Stomach smooth muscle (tissue), 2 donors: ENCODE results near the gene IFT88.

Source experiments
- H3K27ac ChIP-seq: one replicate; pipeline ENCODE4 v1.7.0; 2013; ENCODE audit warnings: mild to moderate bottlenecking, low read length, inconsistent platforms
- H3K27me3 ChIP-seq, 2 donors: one replicate each; pipeline ENCODE4 v1.7.0; 2013; ENCODE audit warnings: low read length in 2 of 2; ENCODE audit not compliant: insufficient read depth in 2 of 2, control insufficient read depth in 1 of 2
- H3K36me3 ChIP-seq, 2 donors: one replicate each; pipeline ENCODE4 v1.7.0; 2013; ENCODE audit warnings: low read length in 2 of 2; ENCODE audit not compliant: control insufficient read depth in 2 of 2, insufficient read depth in 2 of 2
- H3K4me1 ChIP-seq: one replicate; pipeline ENCODE4 v1.7.0; 2013; ENCODE audit warnings: low read length; ENCODE audit not compliant: control insufficient read depth, insufficient read depth
- H3K4me3 ChIP-seq, 2 donors: one replicate each; pipeline ENCODE4 v1.7.0; 2013; ENCODE audit warnings: low read length in 2 of 2
- H3K9ac ChIP-seq, 2 donors: one replicate each; pipeline ENCODE4 v1.7.0; 2013; ENCODE audit warnings: low read length in 2 of 2, mild to moderate bottlenecking in 1 of 2
- H3K9me3 ChIP-seq, 2 donors: one replicate each; pipeline ENCODE4 v1.7.0; 2013; ENCODE audit warnings: low read length in 2 of 2; ENCODE audit not compliant: control insufficient read depth in 2 of 2
- donor health status: healthy.
- donor health status: Pancreatic carcinoma.

IFT88 gene

DNA sequence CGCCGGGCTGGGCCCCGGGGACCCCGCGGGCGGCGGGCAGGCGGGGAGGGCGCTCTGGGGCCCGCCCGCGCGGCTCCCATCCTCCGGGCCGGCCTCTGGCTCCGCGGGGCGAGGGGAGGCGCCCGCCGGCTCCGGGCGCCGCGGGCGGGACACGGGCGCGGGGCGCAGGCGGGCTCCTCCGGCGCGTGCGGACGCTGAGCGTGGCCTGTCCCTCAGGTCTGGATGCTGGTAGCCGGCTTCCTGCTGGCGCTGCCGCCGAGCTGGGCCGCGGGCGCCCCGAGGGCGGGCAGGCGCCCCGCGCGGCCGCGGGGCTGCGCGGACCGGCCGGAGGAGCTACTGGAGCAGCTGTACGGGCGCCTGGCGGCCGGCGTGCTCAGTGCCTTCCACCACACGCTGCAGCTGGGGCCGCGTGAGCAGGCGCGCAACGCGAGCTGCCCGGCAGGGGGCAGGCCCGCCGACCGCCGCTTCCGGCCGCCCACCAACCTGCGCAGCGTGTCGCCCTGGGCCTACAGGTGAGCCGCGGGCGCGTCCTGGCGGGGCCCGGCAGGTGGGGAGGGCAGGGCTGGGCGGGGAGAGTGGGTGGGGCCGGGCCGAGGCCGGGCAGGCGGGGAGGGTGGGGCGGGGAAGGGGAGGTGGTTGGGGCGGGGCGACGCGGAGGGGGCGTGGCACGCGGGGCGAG, 137.0 kb downstream of the IFT88 start:
- Histone ChIP-seq H3K9me3 (no peaks in the 10 kb centered on the region), H3K27ac (no peak overlapping the region), H3K4me1 (peaks cover 13% of the 10 kb centered on the region), H3K9ac (no peak overlapping the region), H3K27me3 (no peaks in the 10 kb centered on the region), H3K36me3 (no peaks in the 10 kb centered on the region), H3K4me3 (peak overlapping the region in 1 of 2 donors; percentile 62)

DNA sequence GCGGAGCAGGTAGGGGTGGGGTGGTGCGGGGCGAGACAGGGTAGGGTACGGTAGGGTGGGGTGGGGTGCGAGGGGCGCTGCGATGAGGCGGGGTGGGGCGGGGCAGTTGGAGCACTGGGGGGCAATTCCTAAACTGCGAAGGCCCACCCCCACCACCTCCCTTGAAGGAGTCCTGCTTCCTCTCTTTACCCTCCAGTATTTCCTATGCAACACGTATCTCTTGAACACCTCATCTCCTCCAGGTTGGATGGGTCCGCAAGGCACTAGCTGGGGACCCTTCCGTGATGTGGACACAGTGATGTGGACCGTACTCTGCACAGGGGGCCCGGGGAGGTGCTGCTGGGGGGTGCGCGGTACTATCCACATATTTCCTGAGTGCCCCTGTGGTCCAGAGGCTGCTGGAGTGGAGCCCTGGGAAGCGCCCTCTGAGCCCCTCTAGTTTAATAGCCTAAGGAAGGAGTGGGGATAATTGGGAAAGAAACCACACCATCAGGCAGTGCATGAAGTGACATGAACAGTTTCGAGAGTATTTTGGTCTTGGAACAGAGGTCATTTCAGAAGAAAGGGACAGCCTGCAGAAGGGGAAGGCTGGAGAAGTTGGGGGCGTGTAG, 137.6 kb downstream of the IFT88 start:
- Histone ChIP-seq H3K4me1 (peaks cover 20% of the 10 kb centered on the region), H3K4me3 (peak overlapping the region in 1 of 2 donors; percentile 55), H3K27ac (no peak overlapping the region), H3K36me3 (no peaks in the 10 kb centered on the region), H3K9ac (no peak overlapping the region), H3K27me3 (no peaks in the 10 kb centered on the region), H3K9me3 (no peaks in the 10 kb centered on the region)

DNA sequence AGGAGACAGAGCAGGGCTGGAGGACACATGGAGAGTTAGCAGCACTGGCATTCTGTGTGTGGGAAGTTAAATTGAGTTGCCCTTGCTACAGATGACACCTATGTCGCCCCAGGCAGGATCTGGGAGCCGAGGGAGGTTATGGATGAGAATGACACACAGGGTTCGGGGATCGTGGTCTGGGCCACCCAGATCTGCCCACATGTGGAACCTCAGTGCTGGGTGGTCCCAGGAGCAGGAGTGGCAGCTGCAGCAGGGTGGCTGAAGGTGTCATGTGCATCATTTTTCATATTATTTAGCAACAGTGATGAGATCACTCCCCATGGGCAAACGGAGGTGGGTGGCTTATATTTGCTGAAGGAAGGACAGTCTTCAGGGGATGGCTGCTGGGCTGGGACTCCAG, 139.7 kb downstream of the IFT88 start:
- Histone ChIP-seq H3K4me3 (no peak overlapping the region), H3K27ac (no peak overlapping the region), H3K27me3 (no peaks in the 10 kb centered on the region), H3K9ac (no peak overlapping the region), H3K36me3 (no peaks in the 10 kb centered on the region), H3K9me3 (no peaks in the 10 kb centered on the region), H3K4me1 (peaks cover 22% of the 10 kb centered on the region)

DNA sequence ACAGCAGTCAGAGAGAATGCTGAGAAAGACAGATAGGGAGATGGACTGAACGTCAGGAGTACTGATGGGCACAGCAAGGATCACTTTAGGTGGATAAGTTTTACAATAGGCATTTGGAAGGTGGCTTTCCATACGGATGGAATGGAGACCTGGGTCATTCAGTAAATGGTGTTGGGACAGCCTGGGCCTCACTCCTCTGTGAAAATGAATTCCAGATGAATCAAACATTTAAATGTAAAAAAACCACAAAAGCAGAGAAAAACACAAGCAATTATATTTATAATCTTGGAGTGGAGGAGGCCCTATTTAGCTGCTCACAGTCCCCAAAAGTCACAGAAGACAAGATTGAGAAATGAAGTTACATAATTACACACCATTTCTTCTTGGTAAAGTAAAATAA, 141.3 kb downstream of the IFT88 start:
- H3K27me3 ChIP-seq = no peaks in the 10 kb centered on the region
- peaks cover 18% of the 10 kb centered on the region for H3K4me1 ChIP-seq
- no peaks in the 10 kb centered on the region for H3K36me3 ChIP-seq
- H3K27ac ChIP-seq = no peak overlapping the region
- H3K9me3 ChIP-seq = no peaks in the 10 kb centered on the region
- H3K4me3 ChIP-seq = no peak overlapping the region
- no peak overlapping the region for H3K9ac ChIP-seq

DNA sequence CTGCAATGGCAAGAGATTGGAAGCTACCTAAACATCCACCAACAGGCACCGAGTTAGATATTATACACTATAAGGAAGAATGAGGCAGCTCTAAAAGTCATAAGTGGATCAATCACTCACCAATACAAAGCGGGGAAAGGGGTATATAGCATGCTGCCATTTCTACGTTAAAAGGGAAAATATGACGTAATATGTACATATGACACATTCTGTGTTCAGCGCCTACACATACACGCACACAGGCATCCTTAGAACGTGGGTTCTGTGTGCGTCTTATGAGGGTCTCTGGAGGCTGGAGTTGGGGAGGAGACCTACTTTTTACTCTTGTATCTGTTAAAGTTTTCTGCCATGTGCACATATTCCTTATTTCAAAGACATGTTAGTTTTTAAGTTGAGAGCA, 142.4 kb downstream of the IFT88 start:
- Histone ChIP-seq H3K9me3 (no peaks in the 10 kb centered on the region), H3K4me1 (peaks cover 22% of the 10 kb centered on the region), H3K4me3 (no peak overlapping the region), H3K27ac (peak overlapping the region; percentile 49), H3K36me3 (no peaks in the 10 kb centered on the region), H3K27me3 (no peaks in the 10 kb centered on the region), H3K9ac (peak overlapping the region in 1 of 2 donors; percentile 6)

DNA sequence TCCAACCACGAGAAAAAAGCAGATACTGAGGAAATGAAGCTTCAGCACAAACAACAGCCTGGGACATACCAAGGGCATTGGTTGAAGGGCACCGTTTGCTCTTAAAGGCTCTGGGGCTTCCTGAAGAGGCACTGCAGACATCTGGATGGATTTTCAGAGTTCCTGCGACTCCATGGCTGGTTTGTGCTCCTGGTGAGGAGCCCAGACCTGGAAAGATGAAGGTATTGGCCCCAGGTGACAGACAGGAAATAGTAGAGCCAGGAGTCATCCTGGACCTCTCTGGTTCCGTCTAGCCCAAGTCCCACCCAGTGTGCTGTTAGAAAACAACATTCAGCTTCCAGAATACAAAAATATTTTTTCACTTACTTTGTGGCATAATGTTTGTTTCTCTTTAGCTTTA, 142.8 kb downstream of the IFT88 start:
- H3K27me3 ChIP-seq = no peaks in the 10 kb centered on the region
- H3K9me3 ChIP-seq = no peaks in the 10 kb centered on the region
- no peak overlapping the region for H3K9ac ChIP-seq
- peak overlapping the region; percentile 49 for H3K27ac ChIP-seq
- H3K4me3 ChIP-seq = no peak overlapping the region
- H3K4me1 ChIP-seq = peaks cover 23% of the 10 kb centered on the region
- no peaks in the 10 kb centered on the region for H3K36me3 ChIP-seq

DNA sequence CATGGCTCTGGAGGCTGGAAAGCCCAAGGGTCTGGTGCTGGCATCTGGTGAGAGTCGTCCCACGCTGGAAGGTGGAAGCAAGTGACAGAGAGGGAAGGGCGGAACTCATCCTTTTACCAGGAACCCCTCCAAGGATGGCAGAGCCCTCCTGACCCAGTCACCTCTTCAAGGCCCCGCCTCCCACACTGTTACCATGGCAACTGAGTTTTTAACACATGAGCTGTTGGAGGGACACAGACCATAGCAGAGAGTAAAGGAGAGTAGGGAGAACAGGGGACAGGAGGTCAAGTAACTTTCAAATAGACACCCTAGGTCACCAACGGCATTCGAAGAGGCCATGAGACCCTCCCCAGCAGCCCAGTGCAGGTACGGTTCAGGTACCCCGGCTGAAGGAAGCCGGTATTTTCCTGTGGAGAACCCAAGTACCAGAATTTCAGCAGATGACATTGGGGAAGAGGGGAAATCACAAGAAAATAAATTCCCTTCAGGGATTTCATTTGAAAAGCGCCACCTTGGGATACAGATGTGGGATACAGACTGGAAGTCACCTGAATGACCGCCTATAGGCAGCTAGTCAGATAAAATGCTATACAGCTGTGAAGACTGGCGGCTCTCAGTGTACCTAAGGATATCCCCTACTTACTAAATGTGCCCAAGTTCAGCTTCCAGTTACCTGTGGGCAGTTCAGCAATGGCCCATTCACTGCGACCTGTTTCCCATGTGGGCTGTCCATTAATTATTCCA, 144.5 kb downstream of the IFT88 start:
- Histone ChIP-seq H3K4me3 (no peak overlapping the region), H3K36me3 (no peaks in the 10 kb centered on the region), H3K9me3 (no peaks in the 10 kb centered on the region), H3K9ac (no peak overlapping the region), H3K27ac (no peak overlapping the region), H3K4me1 (peaks cover 28% of the 10 kb centered on the region), H3K27me3 (no peaks in the 10 kb centered on the region)

DNA sequence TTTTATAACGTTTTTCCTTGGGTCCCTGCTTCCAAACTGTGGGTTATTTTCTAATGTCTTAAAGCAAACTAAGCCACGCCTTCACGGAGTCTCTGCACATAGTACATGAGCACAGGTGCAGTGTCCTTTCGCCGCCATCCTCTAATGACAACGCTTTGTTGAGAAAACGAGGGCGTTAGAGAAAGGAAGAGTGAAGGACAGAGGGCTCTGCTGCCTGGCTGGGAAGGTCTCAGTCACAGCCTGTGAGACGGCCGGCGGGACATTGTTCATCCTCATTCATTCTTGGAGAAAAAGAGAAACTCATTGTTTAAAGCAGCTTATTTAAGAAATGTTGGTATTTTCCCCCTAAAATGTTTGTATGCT, 146.0 kb downstream of the IFT88 start:
- Histone ChIP-seq H3K9me3 (no peaks in the 10 kb centered on the region), H3K9ac (peak overlapping the region; percentile 36 to 57), H3K27me3 (no peaks in the 10 kb centered on the region), H3K4me1 (peaks cover 28% of the 10 kb centered on the region), H3K27ac (peak overlapping the region; percentile 41), H3K4me3 (peak overlapping the region; percentile 46 to 64), H3K36me3 (no peaks in the 10 kb centered on the region)

DNA sequence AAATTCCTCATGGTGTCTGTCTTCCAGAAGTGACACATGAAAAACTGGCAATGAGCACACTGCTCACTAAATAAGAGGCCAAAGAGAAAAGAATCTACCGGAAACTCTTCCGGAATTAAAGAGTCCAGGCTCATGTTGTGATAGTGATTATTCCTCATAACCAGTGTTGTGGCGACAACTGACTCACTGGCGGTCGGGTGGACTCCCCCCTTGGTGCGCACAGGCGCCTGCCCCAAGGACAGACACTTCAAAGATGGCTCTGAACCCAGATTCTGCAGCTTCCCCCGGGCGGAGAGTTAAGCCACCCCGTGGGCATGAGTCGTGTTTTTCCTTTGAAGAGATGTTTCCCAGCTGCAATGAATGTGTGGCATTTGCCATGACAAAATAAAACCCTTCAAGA, 146.8 kb downstream of the IFT88 start:
- Histone ChIP-seq H3K36me3 (no peaks in the 10 kb centered on the region), H3K27ac (peak overlapping the region; percentile 66), H3K4me3 (no peak overlapping the region), H3K4me1 (peaks cover 28% of the 10 kb centered on the region), H3K27me3 (no peaks in the 10 kb centered on the region), H3K9ac (no peak overlapping the region), H3K9me3 (no peaks in the 10 kb centered on the region)

DNA sequence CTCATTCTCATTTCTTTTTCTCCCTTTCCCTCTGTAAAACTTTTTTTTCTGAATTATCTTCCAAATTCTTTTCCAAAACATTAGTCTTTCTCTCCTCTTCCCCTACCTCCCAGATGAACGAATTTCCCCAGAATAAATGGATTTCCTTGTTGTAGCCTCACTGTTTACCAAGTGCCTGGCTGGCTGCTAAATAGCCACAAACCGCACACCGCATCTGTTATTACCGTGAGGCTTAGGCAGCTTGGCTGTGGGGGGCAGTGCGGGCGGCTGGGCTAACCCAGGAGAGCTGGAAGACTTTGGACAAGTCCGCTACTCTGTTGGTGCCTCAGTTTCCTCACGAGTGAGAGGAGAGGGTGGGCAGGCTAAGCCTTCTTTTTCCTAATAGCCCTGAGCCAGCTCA, 147.2 kb downstream of the IFT88 start:
- Histone ChIP-seq H3K4me3 (peak overlapping the region in 1 of 2 donors; percentile 49), H3K36me3 (no peaks in the 10 kb centered on the region), H3K9ac (peak overlapping the region in 1 of 2 donors; percentile 6), H3K27ac (peak overlapping the region; percentile 66), H3K9me3 (no peaks in the 10 kb centered on the region), H3K27me3 (no peaks in the 10 kb centered on the region), H3K4me1 (peaks cover 25% of the 10 kb centered on the region)
